H7 (cell line): ENCODE measurements around the gene KSR2. TPM values are rescaled to one million over a fixed set of nuclear protein-coding genes. Genes with fewer than 3 reads are reported as not detected.
A peak's percentile ranks its signal among the peaks of the same experiment; 100 is the strongest.
"Not testable (repeated sequence)": the region's sequence is repeated elsewhere in the genome, so short reads cannot be mapped to it uniquely, and the experiment has no call there.

Experiments
- DNase-seq: peaks from one replicate; pipeline ENCODE4 v3.0.0; 2012
- H3K27me3 ChIP-seq: 2 replicates; pipeline ENCODE4 v1.6.0; 2011; ENCODE audit warnings: mild to moderate bottlenecking, low read length; ENCODE audit not compliant: control insufficient read depth, insufficient read depth
- H3K36me3 ChIP-seq: replicated peaks from 2 replicates; pipeline ENCODE4 v1.5.1; 2011; ENCODE audit warnings: low read length; ENCODE audit not compliant: control insufficient read depth, insufficient read depth
- H3K4me3 ChIP-seq: 2 replicates; pipeline ENCODE4 v1.5.1; 2011; ENCODE audit warnings: low read depth, mild to moderate bottlenecking, control low read depth, low read length, moderate library complexity; ENCODE audit not compliant: insufficient read depth
- total RNA-seq: library from RNA; depleted of rRNA; stranded (reverse); fragments of >200 nt; shearing (Covaris generic); gene quantifications from 2 replicates; pipeline ENCODE4 v1.2.3, GENCODE V29; 2014

The KSR2 gene
- total RNA-seq, 1 experiment from 2014 or later: 0.10 TPM

GRCh38 chr12:117890644-117891043, 78.1 kb downstream of the KSR2 start:
- Histone ChIP-seq H3K36me3 (no peaks in the 10 kb centered on the region), H3K27me3 (no peaks in the 10 kb centered on the region), H3K4me3 (no peak overlapping the region)
- DNase-seq: no peak

- Histone ChIP-seq H3K27me3 (no peaks in the 10 kb centered on the region), H3K36me3 (no peaks in the 10 kb centered on the region), H3K4me3 (no peak overlapping the region)
- DNase-seq: peak; percentile 32
Observed at GRCh38 chr12:117890137-117890536, 78.7 kb downstream of the KSR2 start.

DNA sequence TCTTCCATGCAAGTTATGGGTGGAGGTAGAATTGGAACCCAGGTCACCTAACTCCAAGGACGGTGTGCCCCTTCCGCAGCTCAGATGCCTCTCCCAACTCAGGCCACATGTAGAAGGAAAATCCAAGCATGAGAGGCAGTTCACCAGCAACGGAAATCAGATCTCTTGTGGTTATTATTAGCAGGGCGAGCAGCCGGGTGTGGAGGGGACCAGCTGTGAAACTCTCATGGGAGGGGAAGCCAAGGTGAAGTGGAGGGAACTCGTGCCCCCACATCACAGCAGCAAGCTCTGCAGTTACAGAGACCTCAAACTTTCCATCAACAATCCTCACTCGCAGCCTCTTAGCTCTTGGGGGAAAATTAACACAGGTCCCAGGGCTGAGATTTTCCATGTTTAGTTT, 79.7 kb downstream of the KSR2 start:
- H3K36me3 ChIP-seq: no peaks in the 10 kb centered on the region
- H3K4me3 ChIP-seq: no peak overlapping the region
- DNase-seq: no peak
- no peaks in the 10 kb centered on the region; the same call in 1 of the 2 replicates for H3K27me3 ChIP-seq

DNA sequence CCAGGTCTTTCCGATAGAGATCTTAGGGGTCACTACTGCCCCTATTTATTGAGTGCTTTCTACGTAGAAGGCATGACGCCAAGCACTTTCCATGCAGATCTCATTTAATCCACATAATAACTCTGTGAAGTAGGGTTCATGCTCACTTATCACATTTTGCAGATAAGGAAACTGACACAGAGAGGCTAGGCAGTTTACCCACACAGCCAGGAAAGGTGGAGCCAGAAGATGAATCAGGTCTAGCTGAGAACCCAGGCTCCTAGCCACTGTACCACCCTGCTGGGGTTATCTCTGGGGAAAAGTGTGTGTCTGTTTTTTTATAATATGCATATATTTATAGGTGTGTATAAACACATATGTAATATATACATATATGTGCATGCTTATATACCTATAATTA, 83.6 kb downstream of the KSR2 start:
- Histone ChIP-seq H3K36me3 (no peaks in the 10 kb centered on the region), H3K4me3 (no peak overlapping the region), H3K27me3 (no peaks in the 10 kb centered on the region; the same call in 1 of the 2 replicates)
- DNase-seq: no peak

- DNase-seq: no peak
- no peaks in the 10 kb centered on the region for H3K36me3 ChIP-seq
- H3K4me3 ChIP-seq: no peak overlapping the region
- no peaks in the 10 kb centered on the region; the same call in 1 of the 2 replicates for H3K27me3 ChIP-seq
Observed at GRCh38 chr12:117884161-117884560, 84.6 kb downstream of the KSR2 start.

- Histone ChIP-seq H3K4me3 (no peak overlapping the region), H3K27me3 (no peaks in the 10 kb centered on the region; the same call in 1 of the 2 replicates), H3K36me3 (no peaks in the 10 kb centered on the region)
- no peak for DNase-seq
Observed at GRCh38 chr12:117882603-117883184, 86.1 kb downstream of the KSR2 start.

DNA sequence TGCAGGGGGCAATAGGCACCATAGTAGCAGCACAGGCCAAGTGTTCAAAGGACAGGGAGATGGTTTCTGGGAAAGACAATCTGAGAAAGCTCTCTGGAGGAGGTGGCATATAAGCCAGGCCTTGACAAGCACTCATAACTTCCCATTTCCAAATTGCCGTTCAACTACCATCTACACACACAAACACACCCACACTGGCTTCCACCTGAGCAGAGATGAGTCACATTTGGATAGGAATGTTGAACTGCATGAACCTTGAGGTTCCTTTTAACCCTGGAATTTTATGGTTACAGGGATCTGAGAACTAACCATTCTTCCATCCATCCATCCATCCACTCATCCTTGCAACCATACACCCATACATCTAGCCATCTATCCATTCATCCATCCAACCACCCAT, 86.6 kb downstream of the KSR2 start:
- Histone ChIP-seq H3K4me3 (no peak overlapping the region), H3K36me3 (no peaks in the 10 kb centered on the region)
- DNase-seq: no peak

GRCh38 chr12:117881517-117881916, 87.3 kb downstream of the KSR2 start:
- H3K36me3 ChIP-seq: no peaks in the 10 kb centered on the region
- no peak overlapping the region for H3K4me3 ChIP-seq
- DNase-seq: no peak
- H3K27me3 ChIP-seq: no peaks in the 10 kb centered on the region; the same call in 1 of the 2 replicates

More for the DNA sequence above, 86.6 kb downstream of the KSR2 start:
- no peaks in the 10 kb centered on the region; the same call in 1 of the 2 replicates for H3K27me3 ChIP-seq

GRCh38 chr12:117878605-117879004, 90.2 kb downstream of the KSR2 start:
- no peak for DNase-seq
- no peaks in the 10 kb centered on the region; the same call in 1 of the 2 replicates for H3K27me3 ChIP-seq
- no peak overlapping the region for H3K4me3 ChIP-seq
- no peaks in the 10 kb centered on the region for H3K36me3 ChIP-seq

DNA sequence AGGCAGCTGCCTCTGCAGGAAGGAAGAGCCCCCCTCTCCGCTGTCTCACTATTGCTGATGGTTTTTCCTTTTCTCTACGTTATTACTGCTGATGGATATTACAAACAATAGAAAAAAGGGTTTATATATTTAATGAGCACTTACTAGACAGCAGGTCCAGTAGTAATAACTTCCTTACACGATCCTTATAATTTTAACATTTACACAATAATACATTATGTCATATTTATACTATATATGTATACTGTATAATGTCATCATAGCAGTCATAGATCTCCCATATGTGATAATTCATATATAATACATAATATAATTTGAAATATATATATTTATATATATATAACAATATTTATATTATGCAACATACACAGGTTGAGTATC, 92.4 kb downstream of the KSR2 start:
- no peak overlapping the region for H3K4me3 ChIP-seq
- no peak for DNase-seq
- H3K36me3 ChIP-seq: no peaks in the 10 kb centered on the region
- H3K27me3 ChIP-seq: no peaks in the 10 kb centered on the region; the same call in 1 of the 2 replicates

DNA sequence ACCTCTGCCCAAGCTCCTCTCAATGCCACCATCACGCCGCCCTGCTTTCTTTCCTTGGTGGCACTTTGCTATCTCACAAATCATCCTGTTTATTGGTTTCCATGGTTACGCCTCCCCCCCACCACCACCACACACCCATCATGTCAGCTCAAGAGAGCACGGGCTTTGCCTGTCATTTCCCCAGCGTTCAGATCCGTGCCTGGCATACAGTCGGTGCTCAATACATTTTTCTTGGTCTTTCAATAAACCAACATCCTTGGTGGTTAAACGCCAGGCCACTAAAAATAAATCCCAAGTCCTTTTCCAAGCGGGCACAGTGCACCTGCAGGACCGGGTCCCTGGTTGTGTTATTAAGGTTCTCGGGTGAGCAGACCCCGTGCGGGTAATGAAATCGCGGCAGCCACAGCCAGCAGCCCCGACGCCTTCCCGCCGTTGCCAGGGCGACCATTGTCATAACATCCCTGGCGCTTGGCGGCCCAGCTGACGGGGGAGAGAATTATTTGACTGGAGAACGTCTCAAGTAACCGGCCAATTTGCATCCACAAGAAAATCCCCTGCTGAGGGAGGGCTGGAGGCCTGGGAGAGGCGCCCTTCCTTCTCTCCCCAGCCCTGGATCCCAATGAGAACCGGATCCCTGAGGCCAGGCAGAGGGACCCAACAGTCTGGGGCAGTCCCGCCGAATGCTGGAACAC, 92.9 kb downstream of the KSR2 start:
- DNase-seq: peak; percentile 84
- no peaks in the 10 kb centered on the region; the same call in 1 of the 2 replicates for H3K27me3 ChIP-seq
- no peak overlapping the region for H3K4me3 ChIP-seq
- no peaks in the 10 kb centered on the region for H3K36me3 ChIP-seq

DNA sequence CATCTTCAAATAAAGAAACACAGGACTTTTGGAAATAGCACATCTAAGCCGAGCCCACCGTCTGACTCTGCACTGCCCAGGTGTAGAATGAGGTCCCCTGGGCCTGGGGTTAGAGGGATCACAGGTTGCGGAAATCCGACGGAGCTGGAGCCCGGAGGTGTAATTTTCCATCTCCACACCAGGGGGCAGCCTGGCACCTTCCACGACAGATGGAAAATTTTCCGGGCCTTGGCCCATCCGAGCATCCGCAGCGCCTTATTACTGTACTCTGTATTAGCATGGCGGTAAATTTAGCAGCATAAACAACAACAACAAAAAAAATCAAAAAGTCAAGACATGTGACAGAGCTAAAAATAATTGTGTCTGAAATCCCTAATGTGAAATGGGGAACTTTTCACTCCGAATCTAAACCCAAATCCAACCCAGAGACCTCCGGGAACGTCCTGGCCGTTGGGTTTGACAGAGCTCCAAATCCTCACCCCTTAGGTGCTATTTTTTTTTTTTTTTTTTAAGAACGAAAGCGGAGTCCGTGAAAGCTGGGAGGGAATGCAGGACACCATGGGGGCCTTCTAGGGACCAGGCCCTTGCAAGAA, 93.9 kb downstream of the KSR2 start:
- peak; percentile 80 for DNase-seq
- Histone ChIP-seq H3K4me3 (no peak overlapping the region), H3K36me3 (no peaks in the 10 kb centered on the region), H3K27me3 (no peaks in the 10 kb centered on the region; the same call in 1 of the 2 replicates)

DNA sequence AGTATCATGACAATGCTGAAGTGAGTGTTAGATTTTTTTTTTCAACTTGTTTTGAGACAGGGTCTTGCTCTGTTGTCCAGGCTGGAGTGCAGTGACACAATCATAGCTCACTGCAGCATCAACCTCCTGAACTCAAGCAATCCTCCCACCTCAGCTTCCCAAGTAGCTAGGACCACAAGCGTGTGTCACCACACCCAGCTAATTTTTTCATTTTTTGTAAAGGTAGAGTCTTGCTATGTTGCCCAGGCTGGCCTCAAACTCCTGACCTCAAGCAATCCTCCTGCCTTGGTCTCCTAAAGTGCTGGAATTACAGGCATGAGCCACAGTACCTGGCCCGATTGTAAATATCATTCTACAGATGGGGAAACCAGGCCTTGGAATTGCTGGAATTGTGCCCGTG, 94.6 kb downstream of the KSR2 start:
- H3K36me3 ChIP-seq, H3K27me3 ChIP-seq, H3K4me3 ChIP-seq, DNase-seq: not testable (repeated sequence)

- no peak for DNase-seq
- Histone ChIP-seq H3K4me3 (no peak overlapping the region), H3K27me3 (no peaks in the 10 kb centered on the region; the same call in 1 of the 2 replicates), H3K36me3 (no peaks in the 10 kb centered on the region)
Observed at GRCh38 chr12:117872546-117873169, 96.1 kb downstream of the KSR2 start.

GRCh38 chr12:117869551-117869950, 99.2 kb downstream of the KSR2 start:
- no peak overlapping the region for H3K4me3 ChIP-seq
- no peak for DNase-seq
- no peaks in the 10 kb centered on the region for H3K36me3 ChIP-seq
- H3K27me3 ChIP-seq: no peaks in the 10 kb centered on the region
